IPS-20b (cell line): ENCODE measurements around the gene RAB43.

Source experiments
- H3K27ac ChIP-seq: one replicate; pipeline ENCODE4 v1.5.1; 2013; ENCODE audit warnings: low read length
- H3K27me3 ChIP-seq: 2 replicates; pipeline ENCODE4 v1.6.1; 2013; ENCODE audit warnings: mild to moderate bottlenecking, low read length, inconsistent platforms; ENCODE audit not compliant: insufficient read depth
- H3K36me3 ChIP-seq: 2 replicates; pipeline ENCODE4 v1.6.1; 2013; ENCODE audit warnings: low read depth, mild to moderate bottlenecking, inconsistent platforms, low read length, moderate library complexity; ENCODE audit not compliant: insufficient read depth
- H3K4me1 ChIP-seq: 2 replicates; pipeline ENCODE4 v1.6.1; 2013; ENCODE audit warnings: mild to moderate bottlenecking, control low read depth, inconsistent platforms, low read length, moderate library complexity; ENCODE audit not compliant: insufficient read depth
- H3K4me3 ChIP-seq: 2 replicates; pipeline ENCODE4 v1.5.1; 2013; ENCODE audit warnings: mild to moderate bottlenecking, low read length, inconsistent platforms
- H3K9ac ChIP-seq: 2 replicates; pipeline ENCODE4 v1.6.1; 2013; ENCODE audit warnings: low read depth, mild to moderate bottlenecking, inconsistent platforms, low read length, moderate library complexity
- H3K9me3 ChIP-seq: 2 replicates; pipeline ENCODE4 v1.6.1; 2013; ENCODE audit warnings: mild to moderate bottlenecking, low read depth, low read length, inconsistent platforms; ENCODE audit not compliant: insufficient read depth

Gene RAB43

GRCh38 chr3:129054605-129055104, 66.9 kb downstream of the RAB43 start:
- Histone ChIP-seq H3K27ac (no peak overlapping the region), H3K9me3 (no peaks in the 10 kb centered on the region), H3K4me3 (no peak overlapping the region), H3K27me3 (no peaks in the 10 kb centered on the region), H3K36me3 (no peaks in the 10 kb centered on the region), H3K9ac (no peak overlapping the region), H3K4me1 (no peaks in the 10 kb centered on the region)

DNA sequence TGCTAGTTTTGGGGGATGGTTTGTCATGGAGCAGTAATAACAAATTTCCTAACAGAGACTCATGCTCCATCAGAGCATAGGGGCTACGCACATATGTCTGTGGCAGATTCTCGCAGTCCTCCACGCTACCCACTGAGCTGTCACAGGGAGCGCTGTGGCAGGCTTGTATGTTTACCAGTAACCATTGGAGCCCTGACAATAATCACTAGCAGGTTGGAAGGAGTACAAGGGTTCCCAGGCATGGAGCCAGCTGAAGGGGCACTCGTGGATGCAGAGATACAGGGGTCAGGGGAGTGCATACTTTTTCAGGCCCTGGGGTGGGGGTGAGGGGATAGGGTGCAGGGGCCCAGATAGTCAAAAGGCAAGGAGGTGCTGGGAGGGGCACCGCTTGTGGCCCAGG, 68.9 kb downstream of the RAB43 start:
- Histone ChIP-seq H3K9ac (no peak overlapping the region), H3K4me3 (no peak overlapping the region), H3K27me3 (no peaks in the 10 kb centered on the region), H3K4me1 (no peaks in the 10 kb centered on the region), H3K9me3 (no peaks in the 10 kb centered on the region), H3K36me3 (no peaks in the 10 kb centered on the region), H3K27ac (no peak overlapping the region)

DNA sequence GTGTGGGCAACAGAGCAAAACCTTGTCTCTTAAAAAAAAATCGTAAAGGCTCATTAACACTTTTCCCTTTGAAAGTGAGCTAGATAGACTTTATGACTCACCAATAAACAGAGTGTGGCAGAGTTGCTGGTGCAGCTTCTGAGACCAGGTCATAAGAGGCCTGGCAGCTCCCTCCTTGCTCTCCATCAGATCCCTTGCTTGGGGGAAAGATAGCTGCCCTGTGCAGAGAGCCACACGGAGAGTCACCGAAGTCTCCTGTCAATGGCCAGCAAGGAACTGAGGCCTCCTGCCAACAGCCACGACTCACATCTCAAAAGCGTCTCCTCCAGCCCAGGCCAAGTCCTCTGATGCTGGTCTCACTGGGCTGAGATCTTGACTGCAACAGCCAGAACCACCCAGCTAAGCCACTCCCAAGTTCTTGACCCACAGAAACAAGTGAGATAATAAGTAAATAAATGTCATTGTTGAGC, 69.7 kb downstream of the RAB43 start:
- H3K9ac ChIP-seq, result no peak overlapping the region
- H3K36me3 ChIP-seq, result no peaks in the 10 kb centered on the region
- H3K27ac ChIP-seq, result no peak overlapping the region
- no peak overlapping the region for H3K4me3 ChIP-seq
- H3K4me1 ChIP-seq, result no peaks in the 10 kb centered on the region
- H3K27me3 ChIP-seq, result no peaks in the 10 kb centered on the region; the same call in 1 of the 2 replicates
- H3K9me3 ChIP-seq, result no peaks in the 10 kb centered on the region

- H3K36me3 ChIP-seq, result no peaks in the 10 kb centered on the region
- no peaks in the 10 kb centered on the region; the same call in 1 of the 2 replicates for H3K27me3 ChIP-seq
- H3K4me1 ChIP-seq, result no peaks in the 10 kb centered on the region
- H3K27ac ChIP-seq, result no peak overlapping the region
- H3K9me3 ChIP-seq, result no peaks in the 10 kb centered on the region
- H3K4me3 ChIP-seq, result no peak overlapping the region
- no peak overlapping the region for H3K9ac ChIP-seq
These were observed 70.9 kb downstream of the RAB43 start for GRCh38 chr3:129050556-129051295.

DNA sequence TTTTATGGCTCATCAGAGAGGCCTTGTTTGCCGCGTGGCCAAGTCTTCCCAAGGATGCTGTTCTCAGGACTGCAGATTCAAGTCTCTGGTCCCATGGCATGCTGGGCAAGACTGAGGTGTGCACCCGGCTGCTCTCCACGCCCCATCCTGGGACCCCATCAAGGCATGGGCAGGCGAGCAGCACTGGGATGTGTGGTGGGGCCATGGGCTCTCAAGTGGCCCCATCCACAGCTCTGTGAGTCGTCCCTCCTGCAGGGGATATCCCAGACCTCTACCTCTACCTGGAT, 74.1 kb downstream of the RAB43 start:
- Histone ChIP-seq H3K36me3 (no peaks in the 10 kb centered on the region), H3K4me3 (no peak overlapping the region), H3K9me3 (no peaks in the 10 kb centered on the region), H3K27ac (no peak overlapping the region), H3K27me3 (no peaks in the 10 kb centered on the region; the same call in 1 of the 2 replicates), H3K9ac (no peak overlapping the region), H3K4me1 (no peaks in the 10 kb centered on the region)

DNA sequence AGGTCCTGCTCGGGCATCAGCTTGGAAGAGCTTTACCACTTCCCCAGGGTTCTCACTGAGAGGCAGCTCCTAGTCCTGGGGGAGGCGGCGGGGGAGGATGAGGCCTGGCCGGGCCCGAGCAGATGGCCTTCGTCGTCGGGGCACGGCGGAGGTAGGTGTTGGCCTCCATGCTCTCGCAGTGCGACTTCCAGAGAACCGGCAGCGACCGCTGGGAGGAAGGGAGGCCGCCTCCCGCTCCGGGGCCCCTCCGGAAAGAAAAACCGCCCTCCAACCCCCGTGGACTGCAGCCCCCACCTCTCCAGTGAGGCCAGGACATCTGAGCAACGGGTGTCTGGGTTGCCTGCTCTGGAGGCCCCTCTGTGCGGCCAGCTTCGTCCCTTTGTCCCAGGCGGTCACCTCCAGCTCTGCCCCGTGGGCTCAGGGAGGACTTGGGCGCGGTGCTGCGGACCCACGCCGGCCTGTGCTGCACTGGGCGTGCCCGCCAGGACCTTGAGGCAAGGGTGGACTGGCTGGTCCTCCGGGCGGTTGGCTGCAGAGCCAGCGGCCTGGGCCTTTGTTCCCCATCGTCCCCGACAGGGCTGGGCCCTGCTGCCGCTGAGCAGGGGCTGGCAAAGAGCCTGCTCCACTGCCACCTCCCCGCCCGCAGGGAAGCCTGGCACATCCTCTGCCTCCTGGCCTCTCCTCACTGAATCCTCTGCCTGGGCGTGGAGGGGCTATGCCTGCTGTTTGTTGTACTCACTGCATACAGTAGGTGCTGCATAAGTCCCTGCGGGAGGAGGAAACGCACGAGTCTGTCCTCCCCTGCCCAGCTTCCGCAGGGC, 74.7 kb downstream of the RAB43 start:
- H3K9ac ChIP-seq, result no peak overlapping the region
- H3K27ac ChIP-seq, result no peak overlapping the region
- H3K9me3 ChIP-seq, result no peaks in the 10 kb centered on the region
- H3K4me1 ChIP-seq, result no peaks in the 10 kb centered on the region
- H3K27me3 ChIP-seq, result no peaks in the 10 kb centered on the region; the same call in 1 of the 2 replicates
- no peak overlapping the region for H3K4me3 ChIP-seq
- H3K36me3 ChIP-seq, result no peaks in the 10 kb centered on the region

DNA sequence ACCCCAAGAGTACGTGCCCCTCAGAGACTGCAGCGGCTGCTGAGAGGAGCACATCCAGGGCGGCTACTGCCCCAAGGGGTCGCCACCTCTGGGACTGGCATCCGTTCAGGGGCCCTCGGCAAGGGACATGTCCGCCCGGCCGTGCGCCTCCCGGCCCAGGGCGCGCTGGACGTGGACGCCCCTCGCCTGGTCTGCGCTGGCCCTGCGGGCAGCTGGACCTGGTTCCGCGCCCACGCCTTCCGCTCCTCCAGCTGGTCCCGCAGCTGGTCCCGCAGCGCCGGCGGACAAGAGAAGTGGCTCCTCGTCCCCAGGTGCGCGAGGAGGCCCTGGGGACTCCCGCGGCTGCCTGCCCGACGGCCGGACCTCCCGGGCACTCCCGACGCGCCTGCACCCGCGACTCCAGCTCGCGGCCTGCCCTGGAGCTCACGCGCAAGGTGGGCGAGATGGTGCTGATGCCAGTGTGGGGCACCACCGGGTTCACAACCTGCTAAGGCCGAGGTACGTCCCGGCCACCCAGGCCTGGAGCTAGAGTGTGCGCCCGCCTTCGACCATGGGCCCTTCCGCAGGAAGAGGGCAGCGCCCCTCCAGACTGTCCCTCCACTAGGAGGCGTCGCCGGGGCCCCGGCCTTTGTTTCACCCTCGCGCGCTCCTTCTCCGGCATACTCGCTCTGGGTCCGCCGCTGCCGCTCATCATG, 75.4 kb downstream of the RAB43 start:
- H3K4me3 ChIP-seq, result no peak overlapping the region
- no peaks in the 10 kb centered on the region for H3K9me3 ChIP-seq
- H3K36me3 ChIP-seq, result no peaks in the 10 kb centered on the region
- no peaks in the 10 kb centered on the region for H3K4me1 ChIP-seq
- no peaks in the 10 kb centered on the region; the same call in 1 of the 2 replicates for H3K27me3 ChIP-seq
- no peak overlapping the region for H3K27ac ChIP-seq
- no peak overlapping the region for H3K9ac ChIP-seq

DNA sequence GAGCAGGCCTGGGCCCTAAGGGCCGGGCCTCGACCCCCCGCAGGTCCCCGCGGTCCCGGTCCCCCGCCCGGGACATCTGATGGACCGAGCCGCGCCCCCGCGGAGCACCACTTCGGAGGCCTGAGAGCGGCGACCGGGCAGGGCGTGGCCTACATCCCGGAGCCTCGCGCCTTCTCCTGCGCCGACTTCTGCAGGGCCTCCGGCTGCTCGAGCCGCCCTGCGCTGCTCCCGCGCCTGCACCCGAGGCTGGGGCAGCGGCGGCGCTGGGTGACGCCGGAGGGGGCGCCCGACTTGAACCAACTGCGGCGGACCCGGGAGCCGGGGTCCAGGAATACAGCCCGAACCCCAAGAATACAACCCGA, 75.9 kb downstream of the RAB43 start:
- Histone ChIP-seq H3K9me3 (no peaks in the 10 kb centered on the region), H3K27ac (no peak overlapping the region), H3K9ac (no peak overlapping the region), H3K4me1 (no peaks in the 10 kb centered on the region), H3K36me3 (no peaks in the 10 kb centered on the region), H3K27me3 (no peaks in the 10 kb centered on the region; the same call in 1 of the 2 replicates), H3K4me3 (no peak overlapping the region)

DNA sequence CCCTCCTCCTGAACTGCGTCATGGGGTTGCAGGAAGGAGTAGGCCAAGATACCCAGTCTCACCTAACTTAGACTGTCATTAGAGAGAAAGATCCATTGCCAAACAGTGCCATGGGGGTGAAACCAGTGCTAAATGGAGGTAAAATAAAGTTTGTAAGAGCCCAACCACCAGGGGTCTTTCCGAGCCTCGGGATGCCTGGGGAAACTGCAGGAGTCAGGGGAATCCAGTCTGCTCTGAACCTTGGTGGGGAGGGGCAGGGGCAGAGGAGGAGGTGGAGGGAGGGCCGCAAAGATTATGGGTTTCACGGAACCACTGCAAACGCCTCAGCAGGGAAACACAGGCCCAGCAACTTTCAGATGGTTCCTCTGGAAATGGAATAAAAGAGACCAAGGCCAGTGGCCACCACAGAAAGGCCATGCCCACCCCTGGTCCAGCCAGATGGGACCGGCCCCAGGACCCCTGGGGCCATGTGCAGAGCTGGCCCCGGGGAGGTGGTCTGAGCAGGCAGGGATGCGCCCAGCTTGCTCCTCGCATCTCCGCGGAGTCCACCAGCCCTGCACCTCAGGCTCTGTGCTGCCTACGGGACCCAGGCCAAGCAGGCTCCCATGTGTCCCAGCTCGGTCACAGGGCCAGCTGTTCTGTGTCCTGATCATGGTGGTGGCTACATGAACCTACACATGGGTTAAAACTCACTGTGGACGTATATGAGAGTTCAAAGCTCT, 80.9 kb downstream of the RAB43 start:
- no peaks in the 10 kb centered on the region for H3K4me1 ChIP-seq
- no peaks in the 10 kb centered on the region for H3K36me3 ChIP-seq
- no peak overlapping the region for H3K4me3 ChIP-seq
- H3K27ac ChIP-seq, result no peak overlapping the region
- no peak overlapping the region for H3K9ac ChIP-seq
- H3K9me3 ChIP-seq, result no peaks in the 10 kb centered on the region
- no peaks in the 10 kb centered on the region for H3K27me3 ChIP-seq

DNA sequence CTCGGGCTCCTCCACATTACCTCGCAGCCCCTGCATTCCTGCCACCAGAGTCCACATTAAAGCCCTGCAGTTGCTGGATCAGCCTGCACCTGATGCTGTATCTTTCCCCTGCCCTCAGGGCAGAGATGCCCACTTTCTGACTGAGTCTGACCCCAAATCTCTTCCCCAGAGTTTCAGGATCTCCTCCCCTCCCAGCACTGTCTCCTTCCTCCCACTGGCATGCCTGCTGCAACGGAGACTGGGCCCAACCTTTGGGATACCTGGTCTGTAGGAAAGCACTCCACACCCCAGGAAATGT, 81.6 kb downstream of the RAB43 start:
- Histone ChIP-seq H3K9ac (no peak overlapping the region), H3K4me3 (no peak overlapping the region)

GRCh38 chr3:129039271-129040038, 82.1 kb downstream of the RAB43 start:
- H3K9me3 ChIP-seq, result no peaks in the 10 kb centered on the region
- H3K4me1 ChIP-seq, result no peaks in the 10 kb centered on the region
- H3K36me3 ChIP-seq, result no peaks in the 10 kb centered on the region
- no peaks in the 10 kb centered on the region for H3K27me3 ChIP-seq
- no peak overlapping the region for H3K27ac ChIP-seq
- no peak overlapping the region for H3K4me3 ChIP-seq
- no peak overlapping the region for H3K9ac ChIP-seq

More for the DNA sequence above, 81.6 kb downstream of the RAB43 start:
- Histone ChIP-seq H3K36me3 (no peaks in the 10 kb centered on the region), H3K9me3 (no peaks in the 10 kb centered on the region), H3K27ac (no peak overlapping the region), H3K4me1 (no peaks in the 10 kb centered on the region), H3K27me3 (no peaks in the 10 kb centered on the region)
